GM12801 (cell line): ENCODE results near the gene ACOT4.

Source experiments
- TF ChIP-seq, protein P1 (sequence below): IDR thresholded peaks from one replicate; pipeline ENCODE4 v1.5.1; 2011; ENCODE audit warnings: control low read depth; ENCODE audit not compliant: insufficient read length; ENCODE audit errors: extremely low read depth

Gene ACOT4

GRCh38 chr14:73588695-73589094 is 3.0 kb upstream of the ACOT4 start:
- TF ChIP-seq, protein P1, sequence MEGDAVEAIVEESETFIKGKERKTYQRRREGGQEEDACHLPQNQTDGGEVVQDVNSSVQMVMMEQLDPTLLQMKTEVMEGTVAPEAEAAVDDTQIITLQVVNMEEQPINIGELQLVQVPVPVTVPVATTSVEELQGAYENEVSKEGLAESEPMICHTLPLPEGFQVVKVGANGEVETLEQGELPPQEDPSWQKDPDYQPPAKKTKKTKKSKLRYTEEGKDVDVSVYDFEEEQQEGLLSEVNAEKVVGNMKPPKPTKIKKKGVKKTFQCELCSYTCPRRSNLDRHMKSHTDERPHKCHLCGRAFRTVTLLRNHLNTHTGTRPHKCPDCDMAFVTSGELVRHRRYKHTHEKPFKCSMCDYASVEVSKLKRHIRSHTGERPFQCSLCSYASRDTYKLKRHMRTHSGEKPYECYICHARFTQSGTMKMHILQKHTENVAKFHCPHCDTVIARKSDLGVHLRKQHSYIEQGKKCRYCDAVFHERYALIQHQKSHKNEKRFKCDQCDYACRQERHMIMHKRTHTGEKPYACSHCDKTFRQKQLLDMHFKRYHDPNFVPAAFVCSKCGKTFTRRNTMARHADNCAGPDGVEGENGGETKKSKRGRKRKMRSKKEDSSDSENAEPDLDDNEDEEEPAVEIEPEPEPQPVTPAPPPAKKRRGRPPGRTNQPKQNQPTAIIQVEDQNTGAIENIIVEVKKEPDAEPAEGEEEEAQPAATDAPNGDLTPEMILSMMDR = no peak

- TF ChIP-seq, protein P1 = no peak
These were observed 2.6 kb upstream of the ACOT4 start for GRCh38 chr14:73589116-73589515.

GRCh38 chr14:73594491-73594890 is 2.8 kb downstream of the ACOT4 start:
- TF ChIP-seq, protein P1 = no peak

DNA sequence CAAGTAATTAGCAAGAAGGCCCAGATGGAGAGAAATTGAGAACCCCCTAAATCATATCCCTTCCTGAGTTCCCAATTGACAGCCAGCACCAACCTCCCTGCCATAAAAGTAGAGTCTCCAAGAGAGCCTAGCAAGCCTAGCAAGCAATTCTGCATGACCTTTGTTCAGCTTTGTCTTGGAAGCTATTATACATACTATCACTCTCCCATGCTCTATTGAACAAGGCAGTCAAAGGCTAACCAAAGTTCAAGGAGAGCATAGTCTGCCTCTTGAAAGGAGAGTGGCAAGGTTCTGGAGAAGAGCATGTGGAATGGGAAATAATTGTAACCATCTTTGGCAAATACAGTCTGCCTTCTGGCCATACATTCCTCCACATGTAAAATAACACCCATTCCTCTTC is 7.8 kb downstream of the ACOT4 start:
- TF ChIP-seq, protein P1 = no peak

DNA sequence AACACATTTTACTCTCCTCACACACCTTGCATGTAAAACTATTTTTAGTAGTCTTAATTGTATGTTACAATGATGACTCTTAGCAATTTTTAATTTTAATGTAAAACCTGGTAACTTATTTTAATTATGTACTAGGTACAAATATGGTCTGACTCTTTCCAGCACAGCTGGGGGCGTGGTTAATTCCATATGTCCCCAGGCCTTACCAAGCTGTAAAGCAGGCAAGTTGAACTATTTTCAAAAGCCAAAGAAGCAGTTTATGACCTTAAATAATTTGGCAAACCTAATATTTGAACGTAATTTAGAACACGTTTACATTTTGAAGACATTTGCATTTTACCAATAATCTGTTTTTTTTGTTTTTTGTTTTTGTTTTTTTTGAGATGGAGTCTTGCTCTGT is 11.3 kb downstream of the ACOT4 start:
- TF ChIP-seq, protein P1 = no peak

GRCh38 chr14:73606271-73606670 is 14.6 kb downstream of the ACOT4 start:
- TF ChIP-seq, protein P1 = no peak

DNA sequence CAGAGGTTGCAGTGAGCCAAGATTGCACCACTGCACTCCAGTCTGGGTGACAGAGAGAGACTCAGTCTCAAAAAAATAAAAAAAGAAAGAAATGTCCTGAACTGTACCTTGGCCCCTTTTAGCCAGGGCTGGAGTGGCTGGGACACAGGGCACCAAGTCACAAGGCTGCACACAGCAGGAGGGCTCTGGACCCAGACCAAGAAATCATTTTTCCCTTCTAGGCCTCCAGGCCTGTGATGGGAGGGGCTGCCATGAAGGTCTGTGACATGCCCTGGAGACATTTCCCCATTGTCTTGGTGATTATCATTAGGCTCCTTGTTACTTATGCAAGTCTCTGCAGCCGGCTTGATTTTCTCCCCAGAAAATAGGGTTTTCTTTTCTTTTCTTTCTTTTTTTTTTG is 15.6 kb downstream of the ACOT4 start:
- TF ChIP-seq, protein P1 = no peak

- TF ChIP-seq, protein P1 = no peak
These were observed 19.0 kb downstream of the ACOT4 start for GRCh38 chr14:73610687-73611086.
